B cell (primary cell): Measurements from ENCODE around the gene ACAP1.

Experiments used
- EZH2 ChIP-seq: IDR thresholded peaks from 2 replicates; pipeline ENCODE4 v1.6.1; 2012; ENCODE audit warnings: borderline replicate concordance, low read depth, mild to moderate bottlenecking, moderate library complexity, low read length; ENCODE audit not compliant: insufficient read depth, poor library complexity, severe bottlenecking
- TF ChIP-seq, protein P1 (sequence below): fragments of 200-600 bp; IDR thresholded peaks from one replicate; pipeline ENCODE4 v1.8.0; 2022; ENCODE audit warnings: antibody characterized with exemption, mild to moderate bottlenecking

DNA sequence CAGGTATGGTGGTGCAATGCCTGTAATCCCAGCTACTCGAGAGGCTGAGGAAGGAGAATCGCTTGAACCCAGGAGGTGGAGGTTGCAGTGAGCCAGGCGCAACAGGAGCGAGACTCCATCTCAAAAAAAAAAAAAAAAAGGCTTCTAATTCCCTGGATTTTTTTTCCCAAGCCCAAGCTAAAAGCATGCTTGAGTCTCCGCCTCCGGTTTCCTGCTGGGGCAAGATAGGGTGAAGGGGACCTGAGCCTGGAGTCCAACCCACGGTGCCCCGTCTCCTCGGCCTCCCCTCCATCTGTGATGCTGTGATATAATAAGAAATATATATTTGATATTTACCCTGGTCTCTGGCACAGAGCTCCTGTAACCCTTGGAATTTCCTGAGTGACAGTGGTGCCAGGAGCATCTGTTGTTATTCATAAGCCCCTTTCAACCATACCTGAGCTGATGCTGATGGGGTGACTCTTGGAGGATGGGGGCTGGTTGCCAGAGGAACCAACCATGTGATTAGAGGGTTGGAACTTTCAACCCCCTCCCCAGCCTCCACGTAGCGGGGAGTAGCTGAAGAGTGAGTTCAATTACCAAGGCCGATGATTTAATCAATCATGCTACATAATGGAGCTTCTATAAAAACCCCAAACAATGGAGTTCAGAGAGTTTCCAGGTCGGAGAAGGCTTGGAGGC lies 31.7 kb downstream of the ACAP1 start:
- TF ChIP-seq, protein P1, sequence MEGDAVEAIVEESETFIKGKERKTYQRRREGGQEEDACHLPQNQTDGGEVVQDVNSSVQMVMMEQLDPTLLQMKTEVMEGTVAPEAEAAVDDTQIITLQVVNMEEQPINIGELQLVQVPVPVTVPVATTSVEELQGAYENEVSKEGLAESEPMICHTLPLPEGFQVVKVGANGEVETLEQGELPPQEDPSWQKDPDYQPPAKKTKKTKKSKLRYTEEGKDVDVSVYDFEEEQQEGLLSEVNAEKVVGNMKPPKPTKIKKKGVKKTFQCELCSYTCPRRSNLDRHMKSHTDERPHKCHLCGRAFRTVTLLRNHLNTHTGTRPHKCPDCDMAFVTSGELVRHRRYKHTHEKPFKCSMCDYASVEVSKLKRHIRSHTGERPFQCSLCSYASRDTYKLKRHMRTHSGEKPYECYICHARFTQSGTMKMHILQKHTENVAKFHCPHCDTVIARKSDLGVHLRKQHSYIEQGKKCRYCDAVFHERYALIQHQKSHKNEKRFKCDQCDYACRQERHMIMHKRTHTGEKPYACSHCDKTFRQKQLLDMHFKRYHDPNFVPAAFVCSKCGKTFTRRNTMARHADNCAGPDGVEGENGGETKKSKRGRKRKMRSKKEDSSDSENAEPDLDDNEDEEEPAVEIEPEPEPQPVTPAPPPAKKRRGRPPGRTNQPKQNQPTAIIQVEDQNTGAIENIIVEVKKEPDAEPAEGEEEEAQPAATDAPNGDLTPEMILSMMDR, result no peak
- no peak for TF ChIP-seq EZH2
